HG03439 (cell line): ENCODE measurements around the gene TMIE.

Experiments used
- ATAC-seq: cut with Tn5 transposase; IDR thresholded peaks from one replicate; pipeline ENCODE4 v1.9.1; 2021; ENCODE audit warnings: mild to moderate bottlenecking, moderate library complexity; ENCODE audit not compliant: unreplicated experiment

TMIE gene

DNA sequence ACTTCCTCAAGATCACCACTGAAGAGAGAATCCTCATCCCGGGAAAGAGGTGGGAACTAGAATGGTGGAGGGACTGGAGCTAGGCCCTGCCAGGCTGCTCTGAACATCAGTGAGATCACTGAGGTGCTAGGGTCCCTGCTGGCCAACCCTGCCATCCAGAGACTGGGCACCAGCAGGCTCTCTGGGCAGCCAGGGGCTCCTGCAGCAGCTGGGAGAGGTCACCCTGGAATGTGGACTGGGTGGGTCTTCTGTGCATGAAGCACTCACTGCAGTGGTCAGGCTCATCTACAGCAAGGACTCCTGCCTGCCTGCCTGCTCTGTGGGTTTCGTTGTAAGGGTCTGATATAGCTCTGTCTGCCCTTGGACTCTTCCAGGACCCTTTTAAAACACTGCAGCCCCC is 32.6 kb upstream of the TMIE start:
- no peak for ATAC-seq

DNA sequence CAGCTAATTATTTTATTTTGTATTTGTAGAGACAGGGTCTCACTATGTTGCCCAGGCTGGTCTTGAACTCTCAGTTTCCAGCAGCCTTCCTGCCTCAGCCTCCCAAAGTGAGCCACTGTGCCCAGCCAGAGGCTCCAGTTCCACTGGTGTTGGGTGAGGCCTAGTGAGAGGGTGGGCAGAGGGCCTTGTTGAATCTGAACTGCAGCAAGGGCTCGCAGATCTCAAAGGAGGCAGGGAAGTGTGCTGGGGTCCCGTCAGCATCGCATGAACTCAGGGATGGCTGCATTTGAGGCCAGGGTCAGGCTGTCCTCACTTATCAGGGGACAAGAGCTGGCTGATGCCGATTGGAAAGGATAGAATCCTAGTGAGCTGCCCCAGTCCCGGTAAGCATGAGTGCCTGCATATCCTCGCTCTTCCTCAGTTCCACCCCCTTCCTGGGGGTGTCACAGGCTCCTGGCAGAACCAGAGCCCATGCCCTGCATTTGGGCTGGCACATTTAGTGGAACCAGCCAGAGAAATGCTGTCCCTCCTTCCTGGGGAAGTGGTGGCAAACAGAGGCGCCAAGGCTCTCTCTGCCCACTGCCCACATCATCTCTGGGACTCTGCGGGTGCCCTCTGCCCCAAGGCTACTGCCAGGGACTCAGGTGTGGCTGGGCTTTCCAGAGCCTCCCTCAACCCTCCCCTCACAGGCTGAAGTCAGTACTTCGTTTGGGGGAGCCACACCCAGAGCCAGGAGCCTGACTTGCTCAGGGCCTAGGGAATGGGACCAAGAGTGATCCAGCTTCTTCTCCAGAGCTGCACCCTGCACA is 31.8 kb upstream of the TMIE start:
- no peak for ATAC-seq

DNA sequence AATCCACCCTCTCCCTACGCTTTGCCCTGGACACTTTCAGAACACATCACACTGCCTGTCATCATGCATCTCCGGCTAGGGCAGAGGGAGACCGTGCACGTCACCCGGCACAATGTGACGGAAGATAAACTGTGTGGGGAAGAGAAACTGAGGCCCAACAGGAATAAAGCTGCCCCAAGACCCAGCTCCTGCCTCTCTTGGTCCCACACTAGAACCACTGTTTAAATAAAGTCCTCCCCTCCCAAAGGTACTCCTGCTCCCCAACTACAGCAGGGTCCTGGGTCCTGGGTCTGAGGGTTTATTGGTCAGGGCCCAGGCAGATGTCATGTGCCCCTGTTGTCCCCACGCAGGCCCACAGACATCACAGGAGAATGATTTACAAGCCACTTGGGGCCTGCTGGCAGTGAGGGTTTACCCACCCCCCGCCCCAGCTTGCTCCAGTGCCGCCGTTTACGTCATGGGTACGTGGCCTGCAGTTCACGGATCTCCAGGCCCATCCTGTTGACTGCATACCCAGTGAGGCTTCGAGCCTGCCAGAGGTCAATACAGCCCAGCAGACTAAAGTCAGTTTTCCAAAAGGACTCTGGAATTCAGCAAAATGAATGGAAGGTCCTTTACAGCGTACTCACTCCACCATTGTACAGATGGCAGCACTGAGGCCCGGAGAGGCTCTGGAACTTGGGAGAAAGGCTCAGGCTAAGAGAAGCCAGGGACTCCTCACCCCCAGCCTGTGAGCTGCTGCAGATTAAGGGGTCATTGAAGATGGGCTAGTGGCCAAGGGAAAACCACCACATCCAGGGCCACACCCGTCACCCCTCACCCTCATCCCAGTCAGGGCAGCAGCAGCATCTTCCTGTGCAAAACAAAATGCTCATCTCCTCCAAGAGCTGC is 30.9 kb upstream of the TMIE start:
- ATAC-seq, result no peak

DNA sequence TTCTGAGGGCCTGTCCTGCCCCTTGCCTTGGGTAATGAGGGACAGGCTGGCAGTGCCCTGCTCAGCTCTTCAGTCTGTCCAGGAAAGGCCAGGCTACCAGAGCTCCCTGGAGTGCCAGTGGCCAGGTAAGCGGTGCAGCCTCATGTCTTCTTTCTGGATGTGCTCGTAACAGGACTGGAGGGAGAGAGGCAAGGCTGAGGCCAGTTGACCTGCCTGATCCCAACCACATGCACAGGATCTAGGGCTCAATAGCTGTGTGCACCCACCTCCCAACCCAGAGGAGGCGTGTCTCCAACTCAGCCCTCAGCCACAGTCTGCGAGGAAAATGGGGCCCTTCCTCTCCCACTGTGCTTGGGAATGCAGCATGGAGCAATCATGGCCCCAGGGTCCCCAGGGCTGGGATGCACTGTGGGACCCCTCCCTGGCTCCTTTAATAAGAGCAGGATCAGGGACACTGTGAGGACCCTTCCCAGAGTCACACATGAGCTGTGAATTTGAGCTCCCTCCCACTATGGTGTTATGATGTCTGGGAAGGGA is 30.2 kb upstream of the TMIE start:
- ATAC-seq, result no peak

DNA sequence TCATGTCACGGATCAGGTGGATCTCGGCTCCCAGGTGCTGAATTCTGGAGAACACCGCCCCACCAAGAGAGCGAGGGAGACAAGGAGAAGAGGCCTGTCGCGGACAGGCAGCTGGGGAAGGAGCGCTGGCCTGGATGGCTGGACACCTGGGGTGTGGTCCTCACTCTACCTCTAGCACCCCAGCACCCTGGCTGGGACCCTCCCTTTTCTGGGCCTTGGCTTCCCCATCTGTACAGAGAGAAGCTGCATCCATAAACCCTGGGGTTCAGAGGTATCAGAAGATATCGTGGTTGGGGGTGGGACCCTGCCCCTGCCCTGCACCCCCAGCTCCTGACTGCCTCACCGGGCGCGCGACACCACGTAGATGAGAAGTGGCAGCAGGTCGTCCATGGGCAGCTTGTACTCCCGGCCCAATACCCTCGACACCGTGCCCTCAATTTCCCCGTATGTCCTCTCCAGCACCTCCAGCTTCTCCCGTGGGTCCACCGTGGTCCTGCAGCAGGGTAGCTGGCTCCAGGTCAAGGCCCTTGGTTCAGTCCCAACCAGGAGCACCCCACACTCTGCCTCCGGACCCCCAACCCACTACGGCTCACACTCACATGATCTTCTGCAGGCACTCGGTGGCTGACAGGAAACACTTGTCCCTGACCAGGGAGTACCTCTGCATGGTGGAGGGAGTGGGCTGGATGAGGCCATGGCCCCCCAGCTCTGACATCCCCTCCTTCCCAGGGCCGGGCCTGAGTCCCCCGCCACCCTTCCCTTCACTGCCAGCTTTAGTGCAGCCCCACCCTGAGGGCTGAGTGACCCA is 29.4 kb upstream of the TMIE start:
- no peak for ATAC-seq

DNA sequence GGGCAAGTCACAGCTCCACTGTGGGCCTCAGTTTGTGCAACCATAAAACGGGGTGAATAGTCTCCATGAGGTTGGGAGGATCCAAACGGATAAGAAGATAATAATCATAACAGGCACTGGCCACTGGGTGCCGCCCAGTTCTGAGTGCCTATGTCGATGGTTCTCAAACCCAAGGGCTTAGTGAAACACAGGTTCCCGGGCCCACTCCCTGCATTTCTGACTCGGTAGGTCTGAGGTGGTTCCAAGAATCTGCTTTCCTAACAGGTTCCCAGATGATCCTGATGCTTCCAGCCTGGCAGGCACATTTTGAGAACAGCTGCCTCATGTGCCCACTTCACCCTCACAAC is 28.9 kb upstream of the TMIE start:
- ATAC-seq, result no peak

DNA sequence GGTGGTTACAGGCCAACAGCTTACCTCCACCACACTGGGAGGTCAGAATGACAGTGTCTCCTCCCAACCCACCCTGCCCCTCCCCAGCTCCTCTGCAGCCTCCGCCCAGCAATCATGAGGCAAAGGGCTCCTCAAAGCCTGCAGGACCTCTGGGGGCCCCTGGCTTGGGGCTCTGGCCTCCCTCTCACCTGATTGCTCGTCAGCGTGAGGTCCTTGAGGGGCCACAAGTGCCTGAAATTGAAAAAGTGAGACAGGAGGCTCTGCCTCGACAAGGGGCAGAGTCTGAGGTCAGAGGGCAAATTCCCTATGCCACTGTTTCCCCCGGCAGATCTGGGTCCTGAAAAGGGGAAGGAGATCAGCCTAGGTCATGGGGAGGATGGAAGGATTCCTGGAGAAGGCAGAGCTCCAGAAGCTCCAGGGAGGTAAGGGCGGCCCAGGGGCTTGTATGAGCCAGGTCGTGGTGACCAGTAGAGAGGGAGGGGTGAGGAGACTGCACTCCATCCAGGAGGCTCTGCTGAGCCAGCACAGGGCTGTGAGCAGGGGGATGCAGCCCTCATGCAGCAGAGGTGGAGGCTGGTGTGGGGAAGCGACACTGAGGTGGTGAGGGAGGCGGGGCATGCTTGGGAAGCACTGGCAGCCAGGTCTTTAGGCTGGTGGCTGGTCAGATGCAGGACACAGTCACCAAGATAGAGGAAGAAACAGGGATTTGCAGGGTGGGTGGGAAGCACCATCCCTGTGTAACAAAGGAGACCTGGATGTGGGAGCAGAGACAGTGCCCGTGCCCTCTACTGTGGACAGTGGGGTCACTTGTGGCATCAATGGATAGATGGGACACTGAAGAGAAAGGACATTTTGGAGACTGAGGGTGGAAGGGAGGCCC is 27.8 kb upstream of the TMIE start:
- ATAC-seq, result no peak

DNA sequence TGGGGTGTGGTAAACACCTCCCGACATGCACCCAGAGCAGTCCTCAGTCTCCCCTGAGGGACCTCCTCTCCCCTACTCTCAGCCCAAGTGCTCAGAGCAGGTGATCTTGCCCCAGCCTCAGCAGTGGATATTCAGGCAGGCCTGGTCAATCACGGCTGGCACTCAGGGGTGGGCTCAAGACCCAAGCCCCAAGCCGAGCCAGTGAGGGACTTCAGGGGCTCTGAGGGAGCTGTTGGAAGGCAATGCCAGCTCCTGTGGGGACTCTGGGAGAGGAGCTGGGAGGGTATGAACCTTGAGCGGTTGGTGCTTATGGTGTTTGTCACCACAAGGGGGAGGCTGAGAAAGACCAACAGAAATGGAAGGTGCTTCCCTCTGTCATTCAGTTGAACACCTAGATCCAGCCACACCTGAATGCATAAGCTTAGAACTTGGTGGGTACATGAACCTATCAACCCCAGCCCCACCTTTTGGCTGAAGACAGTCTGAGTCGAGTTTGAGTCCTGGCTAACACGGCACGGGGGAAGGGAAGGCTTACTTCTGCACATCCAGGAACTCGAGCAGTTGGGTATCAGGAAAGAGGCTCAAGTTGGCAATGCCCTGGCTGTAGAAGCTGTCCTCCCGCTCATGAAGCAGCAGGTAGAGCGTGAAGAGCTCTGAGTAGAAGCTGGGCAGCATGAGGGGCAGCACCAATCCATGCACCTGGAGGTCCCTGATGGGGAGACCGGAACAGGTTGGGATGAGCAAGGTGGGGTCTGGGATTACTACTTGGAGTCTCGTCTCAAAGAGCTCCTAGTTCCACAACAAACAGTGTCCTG is 27.0 kb upstream of the TMIE start:
- ATAC-seq, result no peak

DNA sequence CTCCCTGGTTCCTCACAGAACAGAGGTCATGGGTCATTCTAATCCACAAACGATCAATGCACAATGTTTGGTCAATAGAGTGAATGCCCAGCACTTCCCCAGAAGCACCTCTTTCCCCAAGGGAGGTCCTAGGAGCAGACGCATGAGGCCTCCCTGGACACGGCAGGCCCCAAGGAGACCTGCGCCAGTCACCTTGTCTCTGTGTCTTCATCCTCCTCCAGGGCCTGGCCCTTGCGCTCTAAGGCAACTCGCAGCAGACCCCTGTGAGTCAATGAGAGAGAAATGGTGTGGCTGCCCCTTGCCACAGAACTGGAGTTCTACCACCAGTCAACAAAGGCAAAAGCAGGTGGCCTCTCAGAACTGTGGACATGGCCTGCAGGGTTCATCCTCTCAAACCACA is 25.8 kb upstream of the TMIE start:
- ATAC-seq, result no peak

DNA sequence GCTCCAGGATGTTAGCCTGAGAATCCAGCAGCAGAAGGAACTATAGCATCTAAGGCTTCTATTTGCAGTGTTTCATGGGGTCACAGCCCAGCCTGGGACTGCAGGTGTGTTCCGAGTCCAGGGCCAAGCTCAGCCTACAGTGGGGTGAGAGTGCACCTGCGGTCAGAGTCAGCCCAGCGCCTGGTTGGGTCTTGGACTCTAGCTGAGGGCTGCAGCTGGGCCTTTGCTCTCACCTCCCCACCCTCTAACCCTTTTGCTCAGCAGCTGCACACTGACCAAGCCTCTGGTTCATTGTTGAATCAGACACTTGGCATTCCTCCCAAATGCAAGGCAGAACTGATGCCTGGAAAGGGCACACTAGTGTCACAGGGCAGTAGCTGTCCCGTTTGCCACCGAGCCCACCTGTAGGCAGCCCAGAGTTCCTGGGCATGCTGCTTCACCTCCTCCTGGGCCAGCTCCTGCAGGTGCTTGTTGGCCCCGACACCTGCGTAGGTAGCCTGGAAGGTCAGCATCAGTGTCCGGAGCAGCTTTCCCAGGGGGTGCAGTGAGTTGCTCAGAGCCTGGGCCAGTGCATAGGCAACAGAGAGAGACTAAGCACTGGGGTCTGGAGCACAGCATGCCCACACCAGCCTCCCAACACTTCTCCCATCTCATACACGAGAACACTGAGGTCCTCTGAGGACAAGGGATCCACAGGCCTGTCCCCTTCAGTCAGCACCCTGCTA is 25.2 kb upstream of the TMIE start:
- no peak for ATAC-seq

DNA sequence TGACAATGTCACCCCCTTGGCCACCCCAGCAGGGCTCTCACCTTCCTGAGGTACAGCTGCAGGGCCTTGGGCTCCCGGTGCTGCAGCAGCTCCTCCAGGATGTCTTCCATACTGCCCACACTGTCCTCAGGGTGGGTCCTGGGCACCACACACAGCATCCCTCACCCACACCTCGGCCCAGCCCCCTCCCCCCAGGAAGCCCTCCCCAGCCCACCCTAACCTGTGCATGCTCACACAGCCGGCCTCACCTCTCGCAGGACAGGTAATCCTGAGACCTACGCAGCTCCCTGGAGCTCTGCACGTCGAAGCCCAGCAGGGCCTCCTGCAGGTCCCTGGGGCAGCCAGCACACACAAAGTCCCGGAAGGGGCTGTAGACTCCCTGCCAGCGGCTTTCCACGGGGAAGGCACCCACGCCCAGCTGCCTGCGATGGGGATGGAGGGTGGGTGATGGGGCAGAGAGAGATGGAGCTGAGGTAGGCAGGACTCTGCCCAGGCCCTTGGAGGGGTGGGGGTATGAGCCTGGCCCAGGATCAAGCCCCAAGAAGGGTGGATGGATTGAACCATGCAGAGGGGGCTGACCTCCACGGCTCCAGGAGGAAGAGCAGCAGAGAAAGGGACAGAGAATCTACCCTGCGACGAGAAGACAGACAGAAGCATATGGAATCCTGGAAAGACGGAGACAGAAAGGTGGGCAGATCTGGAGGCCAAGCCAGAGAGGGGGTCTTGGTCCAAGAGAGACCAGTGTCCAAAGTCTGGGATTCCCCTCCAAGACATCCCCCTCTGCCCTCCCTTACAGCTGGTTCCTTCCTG is 24.4 kb upstream of the TMIE start:
- ATAC-seq, result no peak

DNA sequence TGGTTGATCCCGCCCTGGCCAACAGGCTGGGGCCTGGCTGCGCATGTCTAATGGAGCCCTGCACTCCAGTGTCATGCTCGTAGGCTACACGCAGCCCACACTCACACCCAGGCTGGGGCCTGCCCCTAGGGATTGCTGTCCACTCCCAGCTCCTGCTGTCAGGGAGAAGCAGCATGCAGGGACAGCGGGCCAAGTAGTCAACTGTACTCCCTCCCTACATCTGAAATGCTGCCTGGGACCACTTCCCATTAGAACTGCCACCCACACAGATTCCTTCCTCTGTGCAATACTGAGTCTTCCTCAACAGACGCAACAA is 23.8 kb upstream of the TMIE start:
- ATAC-seq, result no peak

DNA sequence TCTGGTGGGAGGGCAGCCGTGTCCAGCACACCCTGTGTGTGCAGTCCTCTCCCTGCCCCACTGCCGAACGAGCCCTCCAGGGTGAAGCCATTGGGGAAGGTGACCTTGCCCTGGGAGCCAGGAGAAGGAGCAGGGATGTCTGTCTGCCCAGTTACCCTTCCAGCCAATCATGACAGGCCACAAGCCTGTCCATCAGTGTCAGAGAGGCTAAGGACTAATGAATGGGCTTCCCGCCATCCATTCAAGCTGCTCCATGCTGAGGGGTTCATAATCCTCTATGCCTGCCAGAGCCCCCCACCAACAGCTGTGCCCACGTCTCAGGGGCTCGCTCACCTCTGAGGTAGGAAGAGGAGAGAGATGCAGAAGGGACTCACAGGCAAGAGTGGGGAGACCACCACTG is 22.9 kb upstream of the TMIE start:
- no peak for ATAC-seq

DNA sequence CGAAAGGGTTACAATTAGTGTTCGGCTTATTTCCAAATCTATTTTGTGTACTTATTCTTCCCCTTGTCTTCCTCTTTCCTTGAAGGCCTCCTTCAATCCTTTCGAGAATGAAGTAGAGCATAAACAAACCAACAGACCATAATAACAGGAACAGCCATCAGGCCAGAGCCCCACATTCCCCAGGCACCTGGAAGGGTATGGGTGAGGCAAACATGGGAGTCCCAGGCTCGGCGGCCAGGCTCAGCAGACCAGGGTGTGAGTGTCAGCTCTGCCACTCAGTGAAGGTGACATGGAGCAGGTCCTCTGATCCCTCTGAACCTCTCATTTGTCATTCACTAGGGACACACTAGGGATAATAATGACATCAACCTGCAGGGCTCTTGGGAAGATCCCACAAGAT is 21.5 kb upstream of the TMIE start:
- ATAC-seq, result no peak

DNA sequence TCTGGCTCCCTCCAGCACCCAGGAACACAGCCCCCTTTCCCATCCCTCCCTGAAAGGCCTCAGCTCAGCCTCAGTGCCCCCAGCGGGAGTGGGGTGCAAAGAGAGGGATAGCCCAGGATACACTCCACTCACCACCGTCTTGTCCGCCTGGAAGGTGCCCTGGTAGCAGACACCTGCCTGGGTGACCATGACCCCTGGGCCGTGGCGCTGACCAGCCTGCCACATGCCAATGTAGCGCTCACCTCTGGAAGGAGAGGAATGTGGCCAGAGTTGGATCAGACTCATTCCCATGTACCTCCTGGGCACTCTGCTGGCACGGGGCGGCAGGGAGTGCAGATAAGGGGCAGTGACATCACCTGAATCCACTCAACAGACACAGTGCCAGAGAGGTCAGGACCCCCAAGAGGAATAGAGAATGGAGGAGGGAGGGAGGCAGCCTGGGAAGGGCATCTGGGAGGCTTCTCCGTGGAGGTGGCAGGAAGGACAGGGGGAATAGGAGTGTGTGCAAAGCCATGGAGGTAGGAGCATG is 20.8 kb upstream of the TMIE start:
- no peak for ATAC-seq

DNA sequence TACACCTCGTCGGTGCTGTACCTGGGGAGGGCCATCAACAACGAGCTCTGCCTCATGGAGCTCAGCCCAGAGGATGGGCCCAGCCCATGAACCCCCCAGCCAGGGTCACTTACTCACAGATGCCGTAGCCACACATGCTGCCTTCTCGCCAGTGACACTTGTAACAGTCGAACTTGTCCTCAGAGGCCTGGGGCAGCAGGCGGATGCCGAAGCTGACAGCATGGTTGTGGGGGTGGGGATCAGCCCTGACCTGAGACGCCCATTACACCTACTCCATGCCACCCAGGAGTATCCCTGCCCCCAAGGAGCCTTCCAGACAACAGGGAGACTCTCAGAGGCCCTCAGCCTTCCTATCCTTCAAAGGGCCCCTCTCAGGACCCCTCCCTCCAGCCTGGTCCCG is 19.8 kb upstream of the TMIE start:
- ATAC-seq, result no peak

DNA sequence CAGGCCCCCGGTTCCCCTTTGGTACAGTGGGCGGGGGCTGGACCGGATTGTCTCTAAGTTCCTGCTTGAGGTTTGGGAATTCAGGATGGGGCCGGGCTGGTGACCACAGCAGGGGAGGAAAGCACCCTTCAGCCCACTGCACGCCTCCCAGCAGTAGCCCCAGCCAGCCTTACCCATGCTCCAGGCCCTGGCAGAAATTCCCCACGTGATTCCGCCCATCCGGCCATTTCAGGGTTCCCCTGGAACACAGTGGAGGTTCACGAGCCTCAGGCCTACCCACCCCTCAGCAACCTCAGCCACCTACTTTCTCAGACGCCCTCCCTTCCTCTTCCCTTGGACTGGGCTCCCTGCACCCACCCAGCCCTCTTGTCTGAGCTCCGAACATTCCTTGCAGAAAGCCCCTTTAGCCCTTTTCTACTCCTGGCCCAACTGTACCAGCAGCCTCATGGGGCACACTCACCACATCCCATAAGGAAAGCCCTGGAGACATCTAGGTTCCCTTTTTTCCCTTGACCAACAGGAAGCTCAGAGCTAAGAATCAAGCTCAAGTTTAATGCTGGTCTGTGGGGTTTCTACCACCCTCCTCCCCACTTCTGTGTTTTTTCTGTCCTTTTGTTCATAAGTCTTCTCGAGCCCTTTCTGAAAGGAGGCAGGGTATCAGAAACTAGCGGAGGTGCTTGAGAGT is 19.2 kb upstream of the TMIE start:
- no peak for ATAC-seq
